OCI-LY7 (cell line): ENCODE measurements around the gene INSYN2B. TPM values are rescaled to one million over a fixed set of nuclear protein-coding genes. Genes with fewer than 3 reads are reported as not detected.

ENCODE experiments used
- BruUV-seq: library from RNA; stranded (reverse); fragments of 400-500 nt; replicated peaks from 2 replicates; lab custom pipeline; 2021; lab: Mats Ljungman, UMichigan
- CTCF ChIA-PET: fragments of 300-600 bp; sonication (Branson Sonifier 250); formaldehyde crosslinking; loops from one replicate; lab custom pipeline; 2022; ENCODE audit warnings: antibody characterized with exemption; ENCODE audit not compliant: unreplicated experiment; lab: Charles Lee
- POLR2A ChIA-PET: fragments of 300-600 bp; sonication (Branson Sonifier 250); formaldehyde crosslinking; loops from one replicate; lab custom pipeline; 2022; ENCODE audit warnings: antibody characterized with exemption; lab: Charles Lee
- DNase-seq: peaks from one replicate; pipeline ENCODE4 v3.0.0-alpha.2; 2015; ENCODE audit warnings: low spot score
- H2AFZ ChIP-seq: fragments of 200-600 bp; sonication (generic), shearing (Covaris generic); 2 replicates; pipeline ENCODE4 v1.6.1; 2014; ENCODE audit warnings: mild to moderate bottlenecking, antibody characterized with exemption, low read length, moderate library complexity
- H3K27ac ChIP-seq: fragments of 200-600 bp; sonication (generic); 2 replicates; pipeline ENCODE4 v1.5.1; 2014; ENCODE audit warnings: mixed run types, low read depth, mild to moderate bottlenecking, moderate library complexity, low read length, inconsistent platforms; ENCODE audit not compliant: poor library complexity, severe bottlenecking
- H3K36me3 ChIP-seq: fragments of 200-600 bp; sonication (generic); 2 replicates; pipeline ENCODE4 v1.6.1; 2014; ENCODE audit warnings: mild to moderate bottlenecking, antibody characterized with exemption, low read length, moderate library complexity, mixed read lengths; ENCODE audit not compliant: insufficient read depth
- H3K4me1 ChIP-seq: fragments of 200-600 bp; sonication (generic); 2 replicates; pipeline ENCODE4 v1.5.1; 2014; ENCODE audit warnings: mild to moderate bottlenecking, low read length; ENCODE audit not compliant: insufficient read depth, poor library complexity, severe bottlenecking
- H3K4me2 ChIP-seq: fragments of 200-600 bp; sonication (generic); 2 replicates; pipeline ENCODE4 v1.6.1; 2014; ENCODE audit warnings: mild to moderate bottlenecking, low read length
- H3K4me3 ChIP-seq: fragments of 200-600 bp; sonication (generic); 2 replicates; pipeline ENCODE4 v1.5.1; 2014; ENCODE audit warnings: mild to moderate bottlenecking, low read depth, low read length; ENCODE audit not compliant: poor library complexity, severe bottlenecking
- H3K79me2 ChIP-seq: fragments of 200-600 bp; sonication (generic); 2 replicates; pipeline ENCODE4 v1.6.1; 2016; ENCODE audit warnings: low read depth, mild to moderate bottlenecking, low read length, moderate library complexity, mixed read lengths; ENCODE audit not compliant: insufficient read depth
- H3K9me2 ChIP-seq: fragments of 200-600 bp; sonication (generic); 2 replicates; pipeline ENCODE4 v1.6.1; 2016; ENCODE audit warnings: mild to moderate bottlenecking, low read length, mixed read lengths; ENCODE audit not compliant: insufficient read depth
- H3K9me3 ChIP-seq: fragments of 200-600 bp; sonication (generic); 2 replicates; pipeline ENCODE4 v1.6.1; 2014; ENCODE audit warnings: mild to moderate bottlenecking, mixed run types, low read length, mixed read lengths
- H4K20me1 ChIP-seq: fragments of 200-600 bp; sonication (generic); 2 replicates; pipeline ENCODE4 v1.6.1; 2014; ENCODE audit warnings: mild to moderate bottlenecking, antibody characterized with exemption, low read length, moderate library complexity, mixed read lengths; ENCODE audit not compliant: insufficient read depth
- EZH2phosphoT487 ChIP-seq: fragments of 200-600 bp; sonication (generic); IDR thresholded peaks from 2 replicates; pipeline ENCODE4 v1.6.1; 2018; ENCODE audit warnings: low read depth, borderline replicate concordance, mild to moderate bottlenecking, mixed run types, antibody characterized with exemption, low read length, moderate library complexity, mixed read lengths
- intact Hi-C: fragments of 100-400 bp; cut with micrococcal nuclease; formaldehyde crosslinking; loops from one replicate; pipeline ENCODE4 v1.10.0; 2022; ENCODE audit not compliant: unreplicated experiment
- total RNA-seq, 2 experiments: library from RNA; depleted of rRNA in 1 of 2; stranded (reverse); fragments of >200 nt in 1 of 2; shearing (Covaris generic) in 1 of 2; gene quantifications; 2 replicates each; pipeline ENCODE4 v1.2.3, GENCODE V29; 2014 to 2022
- TF ChIP-seq, protein P1 (sequence below): fragments of 200-600 bp; sonication (generic); conservative IDR thresholded peaks from 2 replicates; pipeline ENCODE4 v1.5.1; 2014; ENCODE audit warnings: mild to moderate bottlenecking, antibody characterized with exemption, low read length, moderate library complexity, mixed read lengths

INSYN2B gene
- total RNA-seq, 2 experiments from 2014 or later: not detected

DNA sequence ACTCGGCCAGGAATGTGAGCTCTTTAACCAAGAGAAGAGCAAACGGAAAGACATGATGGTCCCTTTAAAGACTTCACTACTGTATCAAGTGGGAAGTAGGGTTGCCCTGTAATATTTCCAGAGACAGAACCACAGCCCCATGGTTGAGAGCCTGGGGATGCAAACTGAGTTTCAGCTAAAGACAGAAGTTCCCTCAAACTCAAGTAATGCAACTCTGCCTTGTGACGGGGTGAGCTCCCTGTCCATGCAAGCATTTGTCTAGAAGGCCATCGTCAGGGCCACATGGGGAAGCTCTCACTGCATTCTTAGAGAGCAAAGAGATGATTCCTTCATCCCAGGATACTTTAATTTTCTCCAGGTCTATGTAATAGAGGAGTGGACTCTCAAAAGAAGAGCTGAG is 82.8 kb downstream of the INSYN2B start:
- no peaks in the 10 kb centered on the region for H3K9me2 ChIP-seq
- H3K36me3 ChIP-seq: peaks cover 25% of the 10 kb centered on the region; the same call in 1 of the 2 replicates
- no peaks in the 10 kb centered on the region for H4K20me1 ChIP-seq
- TF ChIP-seq EZH2phosphoT487: no peak
- TF ChIP-seq, protein P1, sequence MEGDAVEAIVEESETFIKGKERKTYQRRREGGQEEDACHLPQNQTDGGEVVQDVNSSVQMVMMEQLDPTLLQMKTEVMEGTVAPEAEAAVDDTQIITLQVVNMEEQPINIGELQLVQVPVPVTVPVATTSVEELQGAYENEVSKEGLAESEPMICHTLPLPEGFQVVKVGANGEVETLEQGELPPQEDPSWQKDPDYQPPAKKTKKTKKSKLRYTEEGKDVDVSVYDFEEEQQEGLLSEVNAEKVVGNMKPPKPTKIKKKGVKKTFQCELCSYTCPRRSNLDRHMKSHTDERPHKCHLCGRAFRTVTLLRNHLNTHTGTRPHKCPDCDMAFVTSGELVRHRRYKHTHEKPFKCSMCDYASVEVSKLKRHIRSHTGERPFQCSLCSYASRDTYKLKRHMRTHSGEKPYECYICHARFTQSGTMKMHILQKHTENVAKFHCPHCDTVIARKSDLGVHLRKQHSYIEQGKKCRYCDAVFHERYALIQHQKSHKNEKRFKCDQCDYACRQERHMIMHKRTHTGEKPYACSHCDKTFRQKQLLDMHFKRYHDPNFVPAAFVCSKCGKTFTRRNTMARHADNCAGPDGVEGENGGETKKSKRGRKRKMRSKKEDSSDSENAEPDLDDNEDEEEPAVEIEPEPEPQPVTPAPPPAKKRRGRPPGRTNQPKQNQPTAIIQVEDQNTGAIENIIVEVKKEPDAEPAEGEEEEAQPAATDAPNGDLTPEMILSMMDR: no peak
- H3K27ac ChIP-seq: no peak overlapping the region
- DNase-seq: no peak
- no peak overlapping the region for H3K4me2 ChIP-seq
- ChIA-PET CTCF (no interaction called here), POLR2A (interaction anchor here (0.9 to 2.0 kb wide), 2 partner anchors 16 kb away, joined by 3 to 5 read pairs; no protein-coding TSS in a partner anchor)
- H2AFZ ChIP-seq: no peak overlapping the region
- H3K4me3 ChIP-seq: no peak overlapping the region
- peaks cover 13% of the 10 kb centered on the region for H3K4me1 ChIP-seq
- no TSS peak for BruUV-seq
- no peaks in the 10 kb centered on the region for H3K9me3 ChIP-seq
- intact Hi-C loops: no loop called here
- H3K79me2 ChIP-seq: no peaks in the 10 kb centered on the region

DNA sequence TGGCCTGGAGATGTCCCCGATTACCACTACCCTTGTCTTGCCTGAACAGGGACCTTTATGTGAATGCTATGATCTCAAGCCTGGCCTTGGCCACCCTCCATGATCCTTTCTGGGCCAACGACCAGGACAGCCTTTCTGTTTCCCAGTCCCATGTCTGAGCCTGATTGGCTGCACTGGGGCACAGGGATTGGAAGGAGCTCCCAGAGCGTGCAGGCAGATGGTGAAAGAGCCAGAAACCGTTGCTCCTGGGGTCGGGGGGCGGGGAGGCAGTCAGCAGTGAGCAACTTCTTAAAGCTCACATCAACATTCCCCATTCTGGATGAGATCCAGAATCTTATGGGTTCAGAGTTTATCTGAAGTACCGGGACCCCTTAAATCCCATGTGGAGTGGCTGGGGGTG is 84.4 kb downstream of the INSYN2B start:
- H4K20me1 ChIP-seq: no peaks in the 10 kb centered on the region
- H3K9me2 ChIP-seq: no peaks in the 10 kb centered on the region
- intact Hi-C loops: no loop called here
- H3K4me2 ChIP-seq: no peak overlapping the region
- TF ChIP-seq, protein P1: no peak
- no peak for TF ChIP-seq EZH2phosphoT487
- H3K4me3 ChIP-seq: no peak overlapping the region
- no peaks in the 10 kb centered on the region for H3K79me2 ChIP-seq
- H3K36me3 ChIP-seq: peaks cover 25% of the 10 kb centered on the region; the same call in 1 of the 2 replicates
- H3K9me3 ChIP-seq: no peaks in the 10 kb centered on the region
- no peak overlapping the region for H2AFZ ChIP-seq
- ChIA-PET CTCF (no interaction called here), POLR2A (interaction anchor here (2.0 kb wide), 1 partner anchor 14 kb away, joined by 5 read pairs; no protein-coding TSS in a partner anchor)
- no peak for DNase-seq
- BruUV-seq: no TSS peak
- H3K4me1 ChIP-seq: peaks cover 13% of the 10 kb centered on the region
- H3K27ac ChIP-seq: no peak overlapping the region

DNA sequence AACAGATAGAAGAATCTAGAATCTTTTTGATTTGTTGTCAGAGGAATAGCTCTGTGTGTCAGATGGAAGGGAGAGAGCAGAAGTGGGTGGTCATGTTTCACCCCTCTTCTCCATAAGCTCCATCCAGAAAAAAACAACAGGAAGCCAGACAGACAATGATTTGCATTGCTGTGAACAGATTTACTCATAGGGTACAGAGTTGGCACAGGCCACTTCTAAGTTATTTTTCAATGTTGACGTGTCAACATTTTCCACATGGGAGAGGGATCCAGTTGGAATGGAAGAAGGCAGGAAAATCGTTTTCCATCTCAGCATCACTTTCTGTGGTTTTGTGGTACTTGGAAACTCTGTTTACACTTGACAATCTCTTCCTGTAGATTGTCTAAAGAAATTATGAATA is 86.7 kb downstream of the INSYN2B start:
- Histone ChIP-seq H3K36me3 (peaks cover 14% of the 10 kb centered on the region; the same call in 1 of the 2 replicates), H3K79me2 (no peaks in the 10 kb centered on the region), H3K4me1 (peaks cover 13% of the 10 kb centered on the region), H3K9me3 (no peaks in the 10 kb centered on the region), H2AFZ (no peak overlapping the region), H4K20me1 (no peaks in the 10 kb centered on the region), H3K4me3 (no peak overlapping the region), H3K27ac (no peak overlapping the region), H3K4me2 (0 out of 2 replicates have a peak overlapping the region, but pooled peaks have one; percentile 27), H3K9me2 (no peaks in the 10 kb centered on the region)
- no TSS peak for BruUV-seq
- no peak for DNase-seq
- ChIA-PET POLR2A (interaction anchor here (0.6 to 0.7 kb wide), 2 partner anchors 457 to 561 kb away, joined by 3 read pairs; no protein-coding TSS in a partner anchor), CTCF (no interaction called here)
- TF ChIP-seq, protein P1: no peak
- TF ChIP-seq EZH2phosphoT487: no peak
- intact Hi-C loops: no loop called here
